H7 (cell line): ENCODE data around the gene SPCS2. TPM values are rescaled to one million over a fixed set of nuclear protein-coding genes. Genes with fewer than 3 reads are reported as not detected.
"Not testable (repeated sequence)": the region's sequence is repeated elsewhere in the genome, so short reads cannot be mapped to it uniquely, and the experiment has no call there.

Source experiments
- DNase-seq: peaks from one replicate; pipeline ENCODE4 v3.0.0; 2012
- H3K27me3 ChIP-seq: 2 replicates; pipeline ENCODE4 v1.6.0; 2011; ENCODE audit warnings: mild to moderate bottlenecking, low read length; ENCODE audit not compliant: control insufficient read depth, insufficient read depth
- H3K36me3 ChIP-seq: replicated peaks from 2 replicates; pipeline ENCODE4 v1.5.1; 2011; ENCODE audit warnings: low read length; ENCODE audit not compliant: control insufficient read depth, insufficient read depth
- H3K4me3 ChIP-seq: 2 replicates; pipeline ENCODE4 v1.5.1; 2011; ENCODE audit warnings: low read depth, mild to moderate bottlenecking, control low read depth, low read length, moderate library complexity; ENCODE audit not compliant: insufficient read depth
- total RNA-seq: library from RNA; depleted of rRNA; stranded (reverse); fragments of >200 nt; shearing (Covaris generic); gene quantifications from 2 replicates; pipeline ENCODE4 v1.2.3, GENCODE V29; 2014

SPCS2 gene
- total RNA-seq, 1 experiment from 2014 or later, result 19.1 TPM

DNA sequence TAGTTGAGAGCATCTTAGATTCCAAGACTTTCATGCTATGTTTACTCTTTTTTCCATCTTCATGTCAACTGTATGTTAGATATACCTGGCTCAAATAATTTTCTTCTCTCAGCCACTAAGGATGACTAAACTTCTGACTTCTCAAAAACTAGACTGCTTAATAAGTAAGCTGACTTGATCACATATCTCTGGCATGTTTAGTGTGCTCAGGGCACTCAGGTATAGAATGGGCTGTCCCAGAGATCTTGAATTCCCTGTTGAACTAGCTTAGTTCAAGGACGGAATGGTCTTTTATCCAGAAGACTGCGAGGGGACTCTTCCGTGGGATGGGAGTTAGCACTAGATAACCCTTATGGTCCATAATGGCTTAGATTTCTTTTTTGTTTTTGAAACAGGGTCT, 52.6 kb downstream of the SPCS2 start:
- H3K27me3 ChIP-seq, result no peaks in the 10 kb centered on the region
- DNase-seq, result no peak
- H3K36me3 ChIP-seq, result peaks cover 10% of the 10 kb centered on the region
- H3K4me3 ChIP-seq, result no peak overlapping the region

DNA sequence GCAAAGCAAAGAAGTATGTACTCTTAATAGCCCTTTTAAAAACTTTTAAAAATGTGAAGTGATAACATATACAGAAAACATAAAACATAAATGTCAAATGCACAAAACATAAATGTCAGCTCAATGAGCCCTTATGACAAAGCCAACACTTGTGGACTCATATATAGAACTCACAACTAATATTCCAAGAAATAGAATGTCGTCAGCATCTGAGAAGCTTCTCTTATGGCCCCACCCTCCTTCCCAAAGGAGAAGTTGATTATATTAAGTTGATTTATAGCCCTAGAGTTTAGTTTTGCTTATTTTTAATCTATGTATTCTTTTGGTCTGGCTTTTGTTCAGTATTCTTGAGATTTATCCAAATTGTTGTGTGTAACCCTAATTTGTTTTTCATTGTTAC, 53.5 kb downstream of the SPCS2 start:
- Histone ChIP-seq H3K36me3 (peaks cover 10% of the 10 kb centered on the region), H3K27me3 (no peaks in the 10 kb centered on the region), H3K4me3 (no peak overlapping the region)
- no peak for DNase-seq

DNA sequence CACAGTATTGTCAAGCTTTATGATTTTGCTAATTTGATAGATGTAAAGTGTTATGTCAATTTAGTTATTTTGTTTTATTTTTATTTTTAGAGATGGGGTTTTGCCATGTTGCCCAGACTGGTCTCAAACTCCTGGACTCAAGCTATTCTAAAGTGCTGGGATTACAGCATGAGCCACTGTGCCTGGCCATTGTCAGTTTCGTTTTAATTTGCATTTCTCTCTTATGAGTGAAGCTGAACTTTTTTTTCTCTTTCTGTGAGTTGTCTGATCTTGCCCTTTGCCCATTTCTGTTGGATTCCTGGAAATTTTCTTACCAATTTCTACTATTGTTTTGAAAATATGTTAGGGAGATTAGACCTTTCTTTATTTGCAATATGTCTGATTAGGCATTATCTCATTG, 55.1 kb downstream of the SPCS2 start:
- Histone ChIP-seq H3K4me3 (no peak overlapping the region), H3K27me3 (no peaks in the 10 kb centered on the region), H3K36me3 (peaks cover 11% of the 10 kb centered on the region)
- no peak for DNase-seq

DNA sequence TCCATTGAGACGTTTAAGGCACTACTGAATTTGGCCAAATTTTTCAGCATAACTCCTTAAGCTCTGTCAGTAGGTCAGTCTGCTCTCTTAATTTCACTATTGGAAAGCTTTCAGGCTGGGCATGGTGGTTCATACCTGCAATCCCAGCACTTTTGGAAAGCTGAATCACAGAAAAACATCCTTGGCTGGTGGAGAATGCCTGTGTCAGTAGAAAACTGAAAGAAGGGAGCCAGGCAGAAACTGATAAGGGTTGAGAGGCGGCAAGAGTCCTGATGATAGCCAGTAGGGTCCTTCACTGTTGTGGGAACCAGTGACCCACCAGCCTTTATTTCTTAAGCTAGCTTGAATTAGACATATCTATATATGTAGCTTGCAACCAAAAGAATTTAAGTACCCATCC, 62.3 kb downstream of the SPCS2 start:
- peaks cover 6% of the 10 kb centered on the region for H3K36me3 ChIP-seq
- no peak for DNase-seq
- H3K27me3 ChIP-seq, result no peaks in the 10 kb centered on the region
- no peak overlapping the region for H3K4me3 ChIP-seq

DNA sequence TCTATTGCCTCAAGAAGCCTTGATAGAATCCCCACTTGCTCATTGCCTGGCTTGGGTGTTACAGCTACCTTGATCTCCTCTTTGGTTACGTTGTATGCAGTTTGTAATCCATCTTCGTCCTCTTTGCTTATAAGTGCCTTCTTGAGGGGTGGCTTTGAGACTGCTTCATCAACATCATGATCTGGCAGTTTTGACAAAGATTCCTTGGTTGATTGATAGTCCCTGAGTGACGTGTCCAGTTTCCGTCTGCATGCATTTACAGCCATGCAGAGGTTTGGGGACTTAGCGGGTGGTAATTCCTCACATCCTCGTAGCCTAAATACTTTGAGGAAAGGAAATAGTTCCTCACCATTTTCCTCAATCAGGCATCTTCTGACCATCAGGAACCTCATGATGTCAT, 62.8 kb downstream of the SPCS2 start:
- Histone ChIP-seq H3K27me3 (no peaks in the 10 kb centered on the region), H3K36me3 (peaks cover 5% of the 10 kb centered on the region), H3K4me3 (no peak overlapping the region)
- no peak for DNase-seq

- Histone ChIP-seq H3K27me3 (no peaks in the 10 kb centered on the region), H3K36me3 (peaks cover 5% of the 10 kb centered on the region), H3K4me3 (no peak overlapping the region)
- no peak for DNase-seq
Observed at GRCh38 chr11:75013051-75013450, 64.0 kb downstream of the SPCS2 start.

- no peak overlapping the region for H3K4me3 ChIP-seq
- no peaks in the 10 kb centered on the region for H3K27me3 ChIP-seq
- peaks cover 5% of the 10 kb centered on the region for H3K36me3 ChIP-seq
- DNase-seq, result no peak
Observed at GRCh38 chr11:75014129-75014528, 65.1 kb downstream of the SPCS2 start.

DNA sequence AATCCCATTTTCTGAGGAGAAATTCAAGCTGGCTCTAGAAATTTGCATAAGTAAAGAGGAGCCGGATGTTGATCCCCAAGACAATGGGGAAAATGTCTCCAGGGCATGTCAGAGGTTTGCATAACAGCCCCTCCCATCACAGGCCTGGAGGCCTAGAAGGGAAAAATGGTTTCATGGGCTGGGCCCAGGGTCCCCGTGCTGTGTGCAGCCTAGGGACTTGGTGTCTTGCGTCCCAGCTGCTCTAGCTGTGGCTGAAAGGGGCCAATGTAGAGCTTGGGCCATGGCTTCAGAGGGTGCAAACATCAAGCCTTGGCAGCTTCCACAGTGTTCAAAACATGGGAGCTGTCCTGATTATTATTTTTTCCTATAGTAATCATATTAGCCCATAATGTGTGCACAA, 70.1 kb downstream of the SPCS2 start:
- not testable (repeated sequence) for H3K36me3 ChIP-seq, DNase-seq, H3K4me3 ChIP-seq, H3K27me3 ChIP-seq

- not testable (repeated sequence) for DNase-seq, H3K4me3 ChIP-seq, H3K36me3 ChIP-seq, H3K27me3 ChIP-seq
Observed at GRCh38 chr11:75020328-75020727, 71.3 kb downstream of the SPCS2 start.

DNA sequence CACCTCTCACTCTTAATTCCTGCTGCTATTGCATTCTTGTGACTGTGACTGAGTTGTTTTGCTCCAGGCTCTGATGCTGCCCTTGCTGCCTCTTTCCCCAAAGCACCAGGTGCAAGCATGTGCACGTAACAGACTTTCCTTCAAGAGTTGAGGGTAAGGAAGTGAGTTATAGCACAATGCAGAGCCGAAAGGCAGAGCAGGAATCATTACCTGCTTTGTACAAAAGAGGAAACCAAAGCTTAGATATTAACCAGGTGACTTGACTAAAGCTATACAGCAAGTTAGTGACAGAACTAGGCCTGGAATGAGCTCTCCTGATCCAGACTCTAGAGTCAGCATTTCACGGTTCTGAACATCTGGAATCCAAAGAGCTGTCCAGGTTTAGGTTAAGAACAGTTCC, 73.2 kb downstream of the SPCS2 start:
- no peak overlapping the region for H3K4me3 ChIP-seq
- no peaks in the 10 kb centered on the region; the same call in 1 of the 2 replicates for H3K36me3 ChIP-seq
- H3K27me3 ChIP-seq, result no peaks in the 10 kb centered on the region
- no peak for DNase-seq

GRCh38 chr11:75022759-75023396, 73.8 kb downstream of the SPCS2 start:
- no peak overlapping the region for H3K4me3 ChIP-seq
- peak; percentile 71 for DNase-seq
- H3K27me3 ChIP-seq, result no peaks in the 10 kb centered on the region
- no peaks in the 10 kb centered on the region; the same call in 1 of the 2 replicates for H3K36me3 ChIP-seq

GRCh38 chr11:75023446-75024067, 74.5 kb downstream of the SPCS2 start:
- H3K27me3 ChIP-seq, result no peaks in the 10 kb centered on the region
- H3K4me3 ChIP-seq, result no peak overlapping the region
- H3K36me3 ChIP-seq, result no peaks in the 10 kb centered on the region; the same call in 1 of the 2 replicates
- no peak for DNase-seq

DNA sequence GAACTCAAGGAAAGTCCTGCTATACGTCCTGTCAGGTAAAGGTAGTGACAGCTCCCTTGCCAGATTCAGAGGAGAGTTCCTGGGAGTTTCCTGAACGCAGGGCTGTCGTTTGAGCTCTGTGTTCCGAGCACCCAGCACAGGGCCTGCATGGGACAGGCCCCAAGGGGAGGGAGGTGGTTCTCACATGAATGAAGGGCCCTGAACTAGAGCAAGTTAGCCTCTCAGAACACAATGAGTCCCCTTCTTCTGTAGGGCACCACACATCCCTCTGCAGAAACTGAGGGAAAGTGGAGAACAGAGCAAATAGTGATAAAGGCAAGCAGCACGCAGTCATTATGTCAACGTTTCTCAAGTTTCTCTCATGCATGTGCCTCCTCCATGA, 75.0 kb downstream of the SPCS2 start:
- H3K36me3 ChIP-seq, result no peaks in the 10 kb centered on the region; the same call in 1 of the 2 replicates
- DNase-seq, result no peak
- no peaks in the 10 kb centered on the region for H3K27me3 ChIP-seq

GRCh38 chr11:75024764-75025211, 75.7 kb downstream of the SPCS2 start:
- Histone ChIP-seq H3K4me3 (no peak overlapping the region), H3K27me3 (no peaks in the 10 kb centered on the region), H3K36me3 (no peaks in the 10 kb centered on the region; the same call in 1 of the 2 replicates)
- DNase-seq, result no peak

More for the DNA sequence above, 75.0 kb downstream of the SPCS2 start:
- H3K4me3 ChIP-seq, result no peak overlapping the region

- DNase-seq, result no peak
- Histone ChIP-seq H3K4me3 (no peak overlapping the region), H3K36me3 (no peaks in the 10 kb centered on the region; the same call in 1 of the 2 replicates), H3K27me3 (no peaks in the 10 kb centered on the region)
Observed at GRCh38 chr11:75025561-75025960, 76.5 kb downstream of the SPCS2 start.
